HG03135 (cell line): ENCODE data around the gene LRRC36.

ENCODE experiments used
- ATAC-seq: cut with Tn5 transposase; IDR thresholded peaks from one replicate; pipeline ENCODE4 v1.9.1; 2021; ENCODE audit warnings: mild to moderate bottlenecking, moderate library complexity; ENCODE audit not compliant: unreplicated experiment

LRRC36 gene

GRCh38 chr16:67388591-67388990 is 62.0 kb downstream of the LRRC36 start:
- ATAC-seq: no peak

- ATAC-seq: no peak
These were observed 63.5 kb downstream of the LRRC36 start for GRCh38 chr16:67389911-67390815.

- no peak for ATAC-seq
These were observed 64.3 kb downstream of the LRRC36 start for GRCh38 chr16:67390816-67391423.

- no peak for ATAC-seq
These were observed 65.0 kb downstream of the LRRC36 start for GRCh38 chr16:67391424-67392300.

GRCh38 chr16:67392301-67393059 is 65.9 kb downstream of the LRRC36 start:
- ATAC-seq: no peak

GRCh38 chr16:67393111-67393787 is 66.6 kb downstream of the LRRC36 start, which contains the start of gene TPPP3:
Gene TPPP3 (minus strand): TSS chr16:67393498. CDS start chr16:67391111, 2,387 bp downstream.
- no peak for ATAC-seq

GRCh38 chr16:67393788-67394154 is 67.2 kb downstream of the LRRC36 start:
- no peak for ATAC-seq

GRCh38 chr16:67394155-67395104 is 67.8 kb downstream of the LRRC36 start:
- no peak for ATAC-seq

GRCh38 chr16:67395105-67395457 is 68.5 kb downstream of the LRRC36 start:
- no peak for ATAC-seq

- ATAC-seq: no peak
These were observed 69.0 kb downstream of the LRRC36 start for GRCh38 chr16:67395458-67396158.

- ATAC-seq: no peak
These were observed 69.8 kb downstream of the LRRC36 start for GRCh38 chr16:67396159-67397035.

GRCh38 chr16:67397036-67397801 is 70.6 kb downstream of the LRRC36 start:
- no peak for ATAC-seq

GRCh38 chr16:67397812-67398545 is 71.4 kb downstream of the LRRC36 start:
- no peak for ATAC-seq

GRCh38 chr16:67398546-67399217 is 72.1 kb downstream of the LRRC36 start:
- no peak for ATAC-seq

GRCh38 chr16:67399218-67399733 is 72.7 kb downstream of the LRRC36 start:
- no peak for ATAC-seq
